Endothelial cell of umbilical vein (primary cell): ENCODE measurements around the gene CFAP99. TPM values are rescaled to one million over a fixed set of nuclear protein-coding genes. Genes with fewer than 3 reads are reported as not detected.

Experiments used
- BruUV-seq: library from RNA; stranded (reverse); fragments of 400-500 nt; replicated peaks from 2 replicates; lab custom pipeline; 2021; lab: Mats Ljungman, UMichigan
- CTCF ChIA-PET: fragments of 300-600, 350-600 bp; sonication (Branson Sonifier 250); formaldehyde crosslinking; loops from one replicate; lab custom pipeline; 2021; ENCODE audit warnings: antibody characterized with exemption, inconsistent platforms; lab: Charles Lee
- POLR2A ChIA-PET: fragments of 300-600, 350-600 bp; sonication (Branson Sonifier 250); formaldehyde crosslinking; loops from one replicate; lab custom pipeline; 2021; ENCODE audit warnings: antibody characterized with exemption, inconsistent platforms; lab: Charles Lee
- DNase-seq: peaks from one replicate; pipeline ENCODE4 v3.0.0-alpha.2; 2011; ENCODE audit warnings: low read depth, low spot score
- FAIRE-seq: peaks from 2 replicates; lab custom pipeline; 2011; peaks lifted over from hg19 to GRCh38; lab: Jason Lieb, UNC
- H2AFZ ChIP-seq: 2 replicates; pipeline ENCODE4 v1.6.0; 2012; ENCODE audit warnings: low read depth, low read length, control low read depth, inconsistent platforms
- H3K27ac ChIP-seq: 2 replicates; pipeline ENCODE4 v1.5.1; 2011; ENCODE audit warnings: low read depth, mild to moderate bottlenecking, control low read depth, low read length, moderate library complexity; ENCODE audit not compliant: insufficient read depth
- H3K27me3 ChIP-seq, 2 experiments: 2 replicates each; pipeline versions ENCODE4 v1.6.0 to v1.6.1; 2011; ENCODE audit warnings: low read length in 2 of 2, mixed read lengths in 1 of 2; ENCODE audit not compliant: control insufficient read depth in 2 of 2, insufficient read depth in 2 of 2
- H3K36me3 ChIP-seq, 2 experiments: 2 replicates in 1 of 2; 3 replicates in 1 of 2; pipeline ENCODE4 v1.5.1; 2011; ENCODE audit warnings: low read length in 2 of 2, mild to moderate bottlenecking in 1 of 2, moderate library complexity in 1 of 2; ENCODE audit not compliant: control insufficient read depth in 2 of 2, insufficient read depth in 2 of 2; ENCODE audit errors: extremely low read depth in 1 of 2
- H3K4me1 ChIP-seq: 3 replicates; pipeline ENCODE4 v1.5.1; 2011; ENCODE audit warnings: mild to moderate bottlenecking, low read length; ENCODE audit not compliant: control insufficient read depth, insufficient read depth; ENCODE audit errors: extremely low read depth
- H3K4me2 ChIP-seq: 2 replicates; pipeline ENCODE4 v1.6.1; 2011; ENCODE audit warnings: low read length, control low read depth, mixed read lengths; ENCODE audit not compliant: insufficient read depth
- H3K4me3 ChIP-seq, 3 experiments: fragments of 200-600 bp in 1 of 3; sonication (generic), shearing (Covaris generic) in 1 of 3; replicated peaks in 1 of 3; 2 replicates each; pipeline ENCODE4 v1.5.1; 2011 to 2016; ENCODE audit warnings: control low read depth in 3 of 3, low read length in 3 of 3, mild to moderate bottlenecking in 2 of 3, inconsistent platforms in 1 of 3, low read depth in 1 of 3, moderate library complexity in 1 of 3; ENCODE audit not compliant: insufficient read depth in 1 of 3
- H3K79me2 ChIP-seq: 2 replicates; pipeline ENCODE4 v1.6.0; 2012; ENCODE audit warnings: low read length, inconsistent platforms; ENCODE audit not compliant: control insufficient read depth, insufficient read depth
- H3K9ac ChIP-seq: replicated peaks from 2 replicates; pipeline ENCODE3; 2011; ENCODE audit warnings: low read length, control low read depth; ENCODE audit not compliant: insufficient read depth; ENCODE audit errors: extremely low read depth
- H3K9me1 ChIP-seq: replicated peaks from 3 replicates; pipeline ENCODE4 v1.6.0; 2011; ENCODE audit warnings: mild to moderate bottlenecking, low read length; ENCODE audit not compliant: control insufficient read depth, insufficient read depth; ENCODE audit errors: extremely low read depth
- H3K9me3 ChIP-seq: replicated peaks from 2 replicates; pipeline ENCODE4 v1.5.1; 2012; ENCODE audit warnings: low read length, inconsistent platforms; ENCODE audit not compliant: control insufficient read depth, insufficient read depth
- H4K20me1 ChIP-seq: replicated peaks from 2 replicates; pipeline ENCODE3; 2011; ENCODE audit warnings: mild to moderate bottlenecking, low read length; ENCODE audit not compliant: control insufficient read depth, insufficient read depth; ENCODE audit errors: extremely low read depth
- CTCF ChIP-seq, 2 donors: IDR thresholded peaks; 1 replicate in 1 of 2; 2 replicates in 1 of 2; pipeline ENCODE4 v1.5.1; 2011; ENCODE audit warnings: low read length in 2 of 2, mild to moderate bottlenecking in 2 of 2, moderate library complexity in 2 of 2, control low read depth in 1 of 2, inconsistent platforms in 1 of 2, low read depth in 1 of 2; ENCODE audit not compliant: insufficient read depth in 1 of 2; ENCODE audit errors: extremely low read depth in 1 of 2
- EZH2 ChIP-seq: IDR thresholded peaks from 2 replicates; pipeline ENCODE4 v1.6.1; 2012; ENCODE audit warnings: borderline replicate concordance, low read depth, mild to moderate bottlenecking, moderate library complexity, low read length, inconsistent platforms; ENCODE audit not compliant: severe bottlenecking
- FOS ChIP-seq: IDR thresholded peaks from 2 replicates; pipeline ENCODE4 v1.6.1; 2011; ENCODE audit warnings: mild to moderate bottlenecking, low read length, moderate library complexity, borderline replicate concordance; ENCODE audit not compliant: insufficient read depth
- GATA2 ChIP-seq: IDR thresholded peaks from 2 replicates; pipeline ENCODE4 v1.7.0; 2011; ENCODE audit warnings: low read depth, mild to moderate bottlenecking, moderate library complexity, mixed read lengths, low read length; ENCODE audit not compliant: insufficient read length, insufficient read depth
- JUN ChIP-seq: IDR thresholded peaks from 2 replicates; pipeline ENCODE4 v1.6.1; 2011; ENCODE audit warnings: borderline replicate concordance, low read depth; ENCODE audit not compliant: insufficient read length, insufficient read depth
- MAX ChIP-seq: IDR thresholded peaks from 2 replicates; pipeline ENCODE4 v1.6.1; 2011; ENCODE audit not compliant: insufficient read depth, insufficient read length
- MYC ChIP-seq: IDR thresholded peaks from one replicate; pipeline ENCODE4 v1.6.1; 2011; ENCODE audit warnings: mild to moderate bottlenecking, low read depth, low read length
- POLR2A ChIP-seq: IDR thresholded peaks from 2 replicates; pipeline ENCODE4 v1.6.1; 2012; ENCODE audit warnings: low read depth, mild to moderate bottlenecking, control low read depth, low read length
- POLR2AphosphoS5 ChIP-seq: IDR thresholded peaks from 2 replicates; pipeline ENCODE4 v1.6.1; 2012; ENCODE audit warnings: low read depth, mild to moderate bottlenecking, control low read depth, low read length, moderate library complexity; ENCODE audit not compliant: insufficient read depth
- dilution Hi-C: fragments of 300-500 bp; cut with MboI; formaldehyde crosslinking; loops from one replicate; pipeline ENCODE4 v1.15.0; 2019; ENCODE audit warnings: low sequenced_read_pairs; ENCODE audit not compliant: extremely low pct_ligation_motif_present
- intact Hi-C: fragments of 100-400 bp; cut with micrococcal nuclease; formaldehyde crosslinking; loops from one replicate; pipeline ENCODE4 v1.10.0; 2022
- polyA plus RNA-seq, 4 experiments: library from polyadenylated mRNA; depleted of rRNA in 3 of 4; stranded (reverse) in 3 of 4; unstranded in 1 of 4; fragments of >200 nt; gene quantifications; 2 replicates each; pipeline versions ENCODE4 v1.2.1 to v1.2.3, GENCODE V29; 2011 to 2012; ENCODE audit warnings: missing spikeins in 1 of 4
- total RNA-seq: library from RNA; stranded (reverse); gene quantifications from 2 replicates; pipeline ENCODE4 v1.2.3, GENCODE V29; 2021

CFAP99 gene
- total and polyA plus RNA-seq, 2 donors (not counting 3 experiments of a cell fraction or from before 2014, with no cell fraction given): 0.03 TPM; not detected in 1

DNA sequence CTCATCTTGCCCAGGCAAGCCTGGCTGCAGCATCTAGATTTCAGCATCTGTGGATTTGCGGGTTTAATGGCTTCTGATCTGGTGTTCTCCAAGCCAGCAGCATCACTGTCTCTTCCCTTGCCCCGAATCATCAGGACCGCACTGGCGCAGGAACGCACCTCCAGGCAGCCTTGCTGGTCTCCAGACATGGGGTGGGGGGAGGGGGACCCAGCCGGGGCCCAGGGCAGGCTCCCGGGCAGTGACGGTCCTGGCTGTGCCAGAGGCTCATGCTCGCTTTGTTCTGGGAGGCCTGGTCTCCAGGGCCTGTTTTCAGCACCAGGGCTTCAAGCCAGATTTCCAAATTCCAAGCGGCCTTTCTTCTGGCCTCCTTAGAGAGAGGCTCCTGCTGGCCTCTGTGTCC lies 4.9 kb downstream of the CFAP99 start:
- intact Hi-C loops: no loop called here
- FAIRE-seq (no peak), DNase-seq (no peak)
- Histone ChIP-seq H3K27ac (no peak overlapping the region), H3K9ac (no peak overlapping the region), H3K27me3 (peaks cover 19 to 21% of the 10 kb centered on the region in 2 experiments), H3K9me1 (no peaks in the 10 kb centered on the region), H3K79me2 (no peaks in the 10 kb centered on the region), H3K4me3 (no peak overlapping the region), H3K4me2 (no peak overlapping the region), H3K36me3 (no peaks in the 10 kb centered on the region), H3K4me1 (peaks cover 7% of the 10 kb centered on the region), H2AFZ (no peak overlapping the region), H3K9me3 (no peaks in the 10 kb centered on the region), H4K20me1 (no peaks in the 10 kb centered on the region)
- POLR2A ChIA-PET: no interaction called here
- CTCF ChIA-PET: interaction anchor here (1.2 to 2.5 kb wide), 2 partner anchors 8 to 204 kb away, joined by 4 to 9 read pairs; no protein-coding TSS in a partner anchor
- dilution Hi-C loops: no loop called here
- TF ChIP-seq EZH2 (no peak), POLR2A (no peak), POLR2AphosphoS5 (no peak), GATA2 (no peak), CTCF (IDR thresholded peaks at IDR 0.05; ENCODE audit: extremely low read depth in 1 of 2, insufficient read depth in 1 of 2, low read depth in 1 of 2, low read length in 2 of 2) (no peak), MYC (no peak), MAX (no peak), FOS (no peak), JUN (no peak)
- BruUV-seq: no TSS peak
